IPS DF 4.7 (cell line): ENCODE measurements around the gene TEX19.

Experiments
- DNase-seq: peaks from one replicate; pipeline ENCODE4 v3.0.0-alpha.2; 2013; ENCODE audit warnings: low spot score; ENCODE audit errors: extremely low read depth

Gene TEX19

GRCh38 chr17:82320956-82321927, 37.8 kb upstream of the TEX19 start:
- DNase-seq, result no peak

- DNase-seq, result no peak
These were observed 37.0 kb upstream of the TEX19 start for GRCh38 chr17:82321947-82322466.

GRCh38 chr17:82322526-82323453, 36.3 kb upstream of the TEX19 start:
- DNase-seq, result no peak

GRCh38 chr17:82323514-82324234, 35.4 kb upstream of the TEX19 start:
- DNase-seq, result no peak

GRCh38 chr17:82324566-82325285, 34.3 kb upstream of the TEX19 start:
- no peak for DNase-seq

- DNase-seq, result no peak
These were observed 33.5 kb upstream of the TEX19 start for GRCh38 chr17:82325286-82326180.

- DNase-seq, result no peak
These were observed 31.8 kb upstream of the TEX19 start for GRCh38 chr17:82327289-82327688.

GRCh38 chr17:82327757-82328140, 31.3 kb upstream of the TEX19 start:
- DNase-seq, result no peak

- no peak for DNase-seq
These were observed 30.7 kb upstream of the TEX19 start for GRCh38 chr17:82328141-82328993.

GRCh38 chr17:82328994-82329507, 30.0 kb upstream of the TEX19 start:
- DNase-seq, result no peak

GRCh38 chr17:82329683-82330321, 29.2 kb upstream of the TEX19 start:
- no peak for DNase-seq

- DNase-seq, result no peak
These were observed 28.5 kb upstream of the TEX19 start for GRCh38 chr17:82330322-82331239.

GRCh38 chr17:82331345-82331939, 27.6 kb upstream of the TEX19 start:
- no peak for DNase-seq

- no peak for DNase-seq
These were observed 26.3 kb upstream of the TEX19 start for GRCh38 chr17:82332669-82333278.

- DNase-seq, result no peak
These were observed 25.5 kb upstream of the TEX19 start, which contains the start of gene SECTM1 for GRCh38 chr17:82333279-82334171. Gene SECTM1, minus strand, starts transcription at chr17:82333766. Its CDS starts 6,526 bp downstream, at chr17:82327240.
